Heart left ventricle (tissue), 16 donors: ENCODE measurements around the gene STK24. TPM values are rescaled to one million over a fixed set of nuclear protein-coding genes. Genes with fewer than 3 reads are reported as not detected.

ENCODE experiments used
- ATAC-seq, 4 donors: fragments of 200-7000 bp; cut with Tn5 transposase; one replicate each; pipeline ENCODE4 v1.9.1; 2020 to 2022; ENCODE audit warnings: moderate library complexity in 4 of 4, mild to moderate bottlenecking in 3 of 4, moderate number of reproducible peaks in 1 of 4
- DNase-seq, 5 donors: peaks; one replicate each; pipeline ENCODE4 v3.0.0-alpha.2; 2020
- H3K27ac ChIP-seq, 12 donors: fragments of 200-600 bp; sonication (generic) in 4 of 12; one replicate each; pipeline versions ENCODE4 v1.5.0 to v1.8.0; 2016 to 2022; ENCODE audit warnings: mild to moderate bottlenecking in 2 of 12
- H3K27me3 ChIP-seq, 9 donors: fragments of 200-600 bp; sonication (generic) in 2 of 9; one replicate each; pipeline versions ENCODE4 v1.5.1 to v1.8.0; 2016 to 2022; ENCODE audit warnings: mild to moderate bottlenecking in 3 of 9
- H3K36me3 ChIP-seq, 9 donors: fragments of 200-600 bp; sonication (generic) in 2 of 9; one replicate each; pipeline versions ENCODE4 v1.5.0 to v1.8.0; 2018 to 2022; ENCODE audit warnings: mild to moderate bottlenecking in 2 of 9
- H3K4me1 ChIP-seq, 12 donors: fragments of 200-600 bp; sonication (generic) in 4 of 12; one replicate each; pipeline versions ENCODE4 v1.5.0 to v1.8.0; 2016 to 2022; ENCODE audit warnings: mild to moderate bottlenecking in 3 of 12
- H3K4me3 ChIP-seq, 12 donors: fragments of 200-600 bp; sonication (generic) in 4 of 12; one replicate each; pipeline versions ENCODE4 v1.5.0 to v1.8.0; 2017 to 2022; ENCODE audit warnings: mild to moderate bottlenecking in 9 of 12, moderate library complexity in 4 of 12
- H3K9me3 ChIP-seq, 12 donors: fragments of 200-600 bp; sonication (generic) in 4 of 12; one replicate each; pipeline versions ENCODE4 v1.5.0 to v1.8.0; 2016 to 2022; ENCODE audit warnings: mild to moderate bottlenecking in 1 of 12
- POLR2A ChIP-seq, 2 donors: fragments of 450-650 bp; IDR thresholded peaks; one replicate each; pipeline ENCODE4 v1.6.1; 2017; ENCODE audit warnings: antibody characterized with exemption in 2 of 2, mild to moderate bottlenecking in 2 of 2, moderate library complexity in 2 of 2
- WGBS, 4 donors: extraction: QIAGEN DNeasy Blood & Tissue Kit in 2 of 4; methylation state at CpG; one replicate each; pipeline versions ENCODE4 v1.1.5 to v1.1.7; 2013 to 2018; 5-methylcytosine and 5-hydroxymethylcytosine counted together
- intact Hi-C, 10 donors: fragments of 100-400 bp; cut with DNase I; formaldehyde crosslinking; loops; one replicate each; pipeline versions ENCODE4 v1.11.1 to v1.14.2; 2022
- polyA plus RNA-seq, 2 donors: library from polyadenylated mRNA; stranded (reverse); fragments of 200-250 nt; gene quantifications; one replicate each; pipeline ENCODE4 v1.2.3, GENCODE V29; 2013
- total RNA-seq, 9 donors: library from RNA; depleted of rRNA in 2 of 9; stranded (reverse); fragments of >200 nt in 2 of 9; fragmentation: NEBNext Ultra II Directional in 3 of 9; extraction: Animal tissue kit (Norgen Biotek cat#: 25700) in 3 of 9; gene quantifications; one replicate each; pipeline versions ENCODE4 v1.1.0 to v1.2.4, GENCODE V29; 2016 to 2023
- TF ChIP-seq, protein P1 (sequence below), 12 donors: fragments of 200-600 bp; sonication (generic) in 4 of 12; IDR thresholded peaks; one replicate each; pipeline versions ENCODE4 v1.5.0 to v1.8.0; 2018 to 2022; ENCODE audit warnings: antibody characterized with exemption in 12 of 12, mild to moderate bottlenecking in 5 of 12
- donor health status: ischemic (EF 13 %, LVEDD 7.1; RV severe dilation, severe dysfunction).
- donor health status: healthy with polysubstance abuse.
- donor health status: DM: no; HTN: yes; CAD: no.
- donor health status: DM: no; HTN: no; CAD: no.
- donor health status: ischemic (EF 25% LVEDD 6.9; RV normal size, moderate dysfunction).
- donor health status: ischemic (EF 25% LVEDD 5.7; RV mildly dilated, moderate dysfunction).
- donor health status: healthy.
- donor health status: DM: yes; HTN: yes; CAD: no.
- donor health status: ischemic (EF 35%, LVEDD 5.7; RV mildly dilated, moderate dysfunction).
- donor health status: nonischemic (EF 11% LVEDD 7.7; RV severe dilation, severe dysfunction).
- donor health status: DM: yes; HTN: yes; CAD: no.
- donor health status: PGD.
- donor health status: ischemic (EF 29% LVEDD 5.4; RV normal size, mild dysfunction).
- donor health status: nonischemic (EF 23%, LVEDD 6.1; RV moderate dilation, normal function).

Gene STK24
- total and polyA plus RNA-seq, 11 donors = 26.6 to 82.6 (median 59.6) TPM

DNA sequence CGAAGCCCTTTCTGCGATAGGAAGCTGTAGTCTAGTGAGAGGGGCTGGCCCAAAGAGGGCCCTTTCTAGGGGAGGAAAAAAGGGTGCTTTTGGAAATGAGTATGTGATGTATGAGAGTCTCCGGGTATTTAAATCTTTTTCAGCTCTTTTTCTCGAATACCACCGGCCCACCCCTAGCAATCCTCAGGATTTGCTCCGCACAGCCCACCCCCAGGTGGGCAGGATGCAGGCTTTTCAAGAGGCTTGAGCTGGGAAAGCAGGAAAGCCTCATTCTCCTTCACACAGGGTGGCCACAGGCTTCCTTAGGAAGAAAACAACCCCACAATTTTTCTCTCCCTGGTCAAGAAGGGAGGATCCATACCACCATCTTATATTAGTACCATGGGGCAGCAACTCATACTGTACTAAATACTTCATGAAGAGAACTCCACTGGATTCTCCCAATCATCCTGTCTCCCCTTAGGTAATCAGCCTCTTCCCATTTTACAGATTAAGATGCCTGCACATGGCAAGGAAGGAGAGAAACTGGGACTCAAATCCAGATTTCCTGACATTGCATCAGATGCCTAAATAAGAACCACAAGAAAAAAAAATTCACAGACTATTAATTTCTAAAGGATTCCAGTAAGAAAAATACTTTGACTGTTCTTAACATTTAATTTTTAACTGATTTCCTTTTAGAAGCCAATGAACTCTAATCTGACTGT lies 84.4 kb downstream of the STK24 start:
- H3K4me3 ChIP-seq = no peak overlapping the region
- 77 to 85% (median 80%) methylated on average over 6 of the region's 6 CpGs for WGBS, 4 donors
- H3K27ac ChIP-seq = peak overlapping the region in 1 of 12 donors; percentile 61
- TF ChIP-seq, protein P1, sequence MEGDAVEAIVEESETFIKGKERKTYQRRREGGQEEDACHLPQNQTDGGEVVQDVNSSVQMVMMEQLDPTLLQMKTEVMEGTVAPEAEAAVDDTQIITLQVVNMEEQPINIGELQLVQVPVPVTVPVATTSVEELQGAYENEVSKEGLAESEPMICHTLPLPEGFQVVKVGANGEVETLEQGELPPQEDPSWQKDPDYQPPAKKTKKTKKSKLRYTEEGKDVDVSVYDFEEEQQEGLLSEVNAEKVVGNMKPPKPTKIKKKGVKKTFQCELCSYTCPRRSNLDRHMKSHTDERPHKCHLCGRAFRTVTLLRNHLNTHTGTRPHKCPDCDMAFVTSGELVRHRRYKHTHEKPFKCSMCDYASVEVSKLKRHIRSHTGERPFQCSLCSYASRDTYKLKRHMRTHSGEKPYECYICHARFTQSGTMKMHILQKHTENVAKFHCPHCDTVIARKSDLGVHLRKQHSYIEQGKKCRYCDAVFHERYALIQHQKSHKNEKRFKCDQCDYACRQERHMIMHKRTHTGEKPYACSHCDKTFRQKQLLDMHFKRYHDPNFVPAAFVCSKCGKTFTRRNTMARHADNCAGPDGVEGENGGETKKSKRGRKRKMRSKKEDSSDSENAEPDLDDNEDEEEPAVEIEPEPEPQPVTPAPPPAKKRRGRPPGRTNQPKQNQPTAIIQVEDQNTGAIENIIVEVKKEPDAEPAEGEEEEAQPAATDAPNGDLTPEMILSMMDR (IDR thresholded peaks at IDR 0.05) = no peak
- TF ChIP-seq POLR2A (IDR thresholded peaks at IDR 0.05) = no peak
- no peaks in the 10 kb centered on the region for H3K36me3 ChIP-seq
- DNase-seq = no peak
- no peaks in the 10 kb centered on the region for H3K27me3 ChIP-seq
- H3K9me3 ChIP-seq = no peaks in the 10 kb centered on the region
- intact Hi-C loops = no loop called here
- H3K4me1 ChIP-seq = peaks cover 0 to 73% (median 58%) of the 10 kb centered on the region in 12 donors
- no peak for ATAC-seq

DNA sequence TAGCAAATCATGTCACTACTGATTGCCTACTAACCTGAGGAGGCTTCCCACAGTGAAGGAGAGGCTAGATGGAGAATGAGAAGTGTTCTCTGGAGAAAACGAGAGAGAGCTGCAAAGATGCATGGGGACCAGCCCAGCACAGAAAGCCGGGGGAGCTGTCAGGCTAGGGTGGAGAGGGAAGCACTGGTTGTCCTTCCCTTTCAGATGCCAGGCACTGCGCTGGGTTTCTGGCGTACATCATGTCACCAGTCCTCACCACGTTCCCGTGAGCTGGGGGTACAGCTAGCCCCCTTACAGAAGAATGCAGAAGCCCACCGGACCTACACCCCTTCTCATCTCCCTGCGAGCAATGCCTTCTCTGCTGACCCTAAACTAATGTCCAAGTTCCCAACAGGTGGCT lies 86.0 kb downstream of the STK24 start:
- intact Hi-C loops = no loop called here
- no peaks in the 10 kb centered on the region for H3K9me3 ChIP-seq
- H3K4me1 ChIP-seq = peaks cover 0 to 72% (median 56%) of the 10 kb centered on the region in 12 donors
- H3K36me3 ChIP-seq = no peaks in the 10 kb centered on the region
- 52 to 76% (median 68%) methylated on average over 8 of the region's 8 CpGs for WGBS, 4 donors
- no peak for TF ChIP-seq POLR2A (IDR thresholded peaks at IDR 0.05)
- TF ChIP-seq, protein P1 (IDR thresholded peaks at IDR 0.05) = no peak
- no peaks in the 10 kb centered on the region for H3K27me3 ChIP-seq
- no peak for DNase-seq
- no peak overlapping the region for H3K4me3 ChIP-seq
- peak overlapping the region in 1 of 12 donors; percentile 9 for H3K27ac ChIP-seq
- peak in 1 of 4 donors; percentile 39 for ATAC-seq

GRCh38 chr13:98490195-98490836 lies 86.6 kb downstream of the STK24 start:
- H3K36me3 ChIP-seq = no peaks in the 10 kb centered on the region
- TF ChIP-seq, protein P1 (IDR thresholded peaks at IDR 0.05) = no peak
- no peak for TF ChIP-seq POLR2A (IDR thresholded peaks at IDR 0.05)
- H3K4me1 ChIP-seq = peaks cover 0 to 72% (median 55%) of the 10 kb centered on the region in 12 donors
- WGBS, 4 donors = 42 to 52% (median 50%) methylated on average over 9 of the region's 9 CpGs
- ATAC-seq = no peak
- DNase-seq = no peak
- no peaks in the 10 kb centered on the region for H3K27me3 ChIP-seq
- no peak overlapping the region for H3K4me3 ChIP-seq
- H3K27ac ChIP-seq = peak overlapping the region in 1 of 12 donors; percentile 21
- intact Hi-C loops = no loop called here
- H3K9me3 ChIP-seq = no peaks in the 10 kb centered on the region

- no peaks in the 10 kb centered on the region for H3K36me3 ChIP-seq
- TF ChIP-seq POLR2A (IDR thresholded peaks at IDR 0.05) = no peak
- TF ChIP-seq, protein P1 (IDR thresholded peaks at IDR 0.05) = no peak
- DNase-seq (no peak), ATAC-seq (no peak)
- H3K4me3 ChIP-seq = no peak overlapping the region
- no peaks in the 10 kb centered on the region for H3K9me3 ChIP-seq
- H3K27ac ChIP-seq = peak overlapping the region in 1 of 12 donors; percentile 21
- intact Hi-C loops = loop anchor here in 4 of 10 donors (5.0 to 10.0 kb wide), 3 partner anchors 85 to 165 kb away; partner anchors contain the start of gene STK24 (in 2 of the 4)
- H3K4me1 ChIP-seq = peaks cover 0 to 75% (median 59%) of the 10 kb centered on the region in 12 donors
- 87 to 92% (median 91%) methylated on average over 8 of the region's 8 CpGs for WGBS, 4 donors
- H3K27me3 ChIP-seq = no peaks in the 10 kb centered on the region
Observed at GRCh38 chr13:98489446-98490194, 87.3 kb downstream of the STK24 start.
